GM12865 (cell line): ENCODE measurements around the gene VPS72.

Experiments used
- DNase-seq: peaks from one replicate; pipeline ENCODE4 v3.0.0; 2010; ENCODE audit warnings: low read depth
- H3K4me3 ChIP-seq: 2 replicates; pipeline ENCODE4 v1.5.1; 2011; ENCODE audit warnings: mild to moderate bottlenecking, low read depth, low read length, control low read depth
- TF ChIP-seq, protein P1 (sequence below): IDR thresholded peaks from 2 replicates; pipeline ENCODE4 v1.5.1; 2011; ENCODE audit warnings: low read length, control low read depth, low read depth, inconsistent platforms; ENCODE audit not compliant: insufficient read depth; ENCODE audit errors: missing control alignments

VPS72 gene

DNA sequence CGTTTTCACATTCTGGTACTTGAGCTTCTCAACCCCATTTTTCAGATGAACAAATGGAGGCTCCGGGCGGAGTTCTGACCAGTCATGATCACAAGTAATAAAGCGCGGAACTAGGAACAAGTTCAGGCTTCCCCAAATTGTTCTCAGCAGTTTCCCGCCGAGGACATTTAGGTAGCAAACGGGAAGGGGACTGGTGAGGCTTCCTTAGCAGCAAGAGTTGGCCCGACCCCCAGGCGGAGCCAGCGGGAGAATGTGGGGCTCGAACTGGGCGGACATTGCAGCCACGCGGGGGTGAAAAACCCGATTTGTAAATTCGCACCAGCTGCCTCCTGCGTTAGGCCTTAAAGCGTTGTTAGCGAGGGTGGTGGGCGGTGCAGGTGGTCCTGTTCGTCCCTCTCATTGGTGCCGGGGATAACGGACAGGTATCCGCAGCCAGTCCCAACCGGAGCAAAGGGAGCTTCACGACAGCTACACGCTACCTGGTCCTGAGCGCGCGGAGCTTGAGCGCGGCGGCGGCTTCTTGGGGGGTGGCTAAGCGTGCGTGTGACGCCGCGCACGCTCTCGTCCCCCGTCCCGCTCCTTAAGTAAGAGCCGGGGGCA lies 58.9 kb downstream of the VPS72 start:
- DNase-seq, result peak; percentile 90
- TF ChIP-seq, protein P1, sequence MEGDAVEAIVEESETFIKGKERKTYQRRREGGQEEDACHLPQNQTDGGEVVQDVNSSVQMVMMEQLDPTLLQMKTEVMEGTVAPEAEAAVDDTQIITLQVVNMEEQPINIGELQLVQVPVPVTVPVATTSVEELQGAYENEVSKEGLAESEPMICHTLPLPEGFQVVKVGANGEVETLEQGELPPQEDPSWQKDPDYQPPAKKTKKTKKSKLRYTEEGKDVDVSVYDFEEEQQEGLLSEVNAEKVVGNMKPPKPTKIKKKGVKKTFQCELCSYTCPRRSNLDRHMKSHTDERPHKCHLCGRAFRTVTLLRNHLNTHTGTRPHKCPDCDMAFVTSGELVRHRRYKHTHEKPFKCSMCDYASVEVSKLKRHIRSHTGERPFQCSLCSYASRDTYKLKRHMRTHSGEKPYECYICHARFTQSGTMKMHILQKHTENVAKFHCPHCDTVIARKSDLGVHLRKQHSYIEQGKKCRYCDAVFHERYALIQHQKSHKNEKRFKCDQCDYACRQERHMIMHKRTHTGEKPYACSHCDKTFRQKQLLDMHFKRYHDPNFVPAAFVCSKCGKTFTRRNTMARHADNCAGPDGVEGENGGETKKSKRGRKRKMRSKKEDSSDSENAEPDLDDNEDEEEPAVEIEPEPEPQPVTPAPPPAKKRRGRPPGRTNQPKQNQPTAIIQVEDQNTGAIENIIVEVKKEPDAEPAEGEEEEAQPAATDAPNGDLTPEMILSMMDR, result no peak
- peak overlapping the region; percentile 44 for H3K4me3 ChIP-seq

GRCh38 chr1:151128800-151129199 lies 61.2 kb downstream of the VPS72 start:
- DNase-seq, result no peak
- TF ChIP-seq, protein P1, result no peak
- no peak overlapping the region for H3K4me3 ChIP-seq
